ENCODE measurements around the gene TGFB2.

TGFB2 gene

DNA sequence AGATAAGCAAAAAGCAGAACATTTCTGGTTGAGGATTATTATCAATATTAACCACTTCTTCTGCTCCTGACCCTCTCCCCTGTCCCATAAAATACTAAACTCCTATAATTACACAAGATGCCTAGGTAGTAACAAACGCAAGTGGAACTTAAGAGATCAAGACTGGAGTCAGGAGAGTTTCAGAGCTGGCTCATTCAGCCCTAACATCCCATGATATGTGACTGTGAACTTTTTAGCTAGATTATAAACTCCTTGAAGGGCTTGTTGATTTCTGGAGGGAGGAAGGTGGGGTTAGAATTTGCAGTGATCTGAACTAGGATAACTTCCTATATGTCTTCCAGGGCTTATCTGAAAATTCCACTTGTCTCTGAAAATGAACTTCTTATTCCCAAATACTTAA lies 130.6 kb downstream of the TGFB2 start:
- DNase-seq (ENCODE audit: low read depth): no peak
- in situ Hi-C loops (cut with HindIII; ENCODE audit: low sequenced_read_pairs): no loop called here
- no peak for TF ChIP-seq CTCF (IDR thresholded peaks at IDR 0.05; ENCODE audit: low read depth, low read length, missing control alignments)
- H3K4me3 ChIP-seq (ENCODE audit: low read depth, low read length): no peak overlapping the region

- in situ Hi-C loops (cut with HindIII; ENCODE audit: low sequenced_read_pairs): no loop called here
Measured at GRCh38 chr1:218476385-218476784, 131.2 kb downstream of the TGFB2 start.

DNA sequence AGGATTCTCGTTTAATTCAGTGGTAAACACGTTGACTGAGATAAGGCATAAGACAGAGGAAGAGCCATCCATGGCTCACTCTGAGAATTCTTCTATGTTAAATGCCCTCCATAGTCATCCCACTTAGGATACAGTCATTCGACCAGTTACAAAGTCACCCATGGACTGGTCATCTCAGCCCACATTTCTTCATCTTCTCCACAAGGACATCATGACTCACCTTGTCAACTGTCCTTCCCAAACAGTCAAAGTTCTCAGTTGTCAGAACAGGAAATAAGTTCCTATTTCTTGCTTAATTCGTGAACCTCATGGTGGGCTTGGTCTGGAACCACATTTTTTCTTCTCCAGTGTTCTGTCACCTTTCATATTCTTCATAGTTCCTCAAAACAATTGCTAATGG lies 133.2 kb downstream of the TGFB2 start:
- TF ChIP-seq CTCF (IDR thresholded peaks at IDR 0.05; ENCODE audit: low read depth, low read length, missing control alignments): no peak
- in situ Hi-C loops (cut with HindIII; ENCODE audit: low sequenced_read_pairs): no loop called here
- H3K4me3 ChIP-seq (ENCODE audit: low read depth, low read length): no peak overlapping the region
- DNase-seq (ENCODE audit: low read depth): no peak

More at GRCh38 chr1:218476385-218476784, 131.2 kb downstream of the TGFB2 start:
- DNase-seq (ENCODE audit: low read depth): no peak
- no peak for TF ChIP-seq CTCF (IDR thresholded peaks at IDR 0.05; ENCODE audit: low read depth, low read length, missing control alignments)
- H3K4me3 ChIP-seq (ENCODE audit: low read depth, low read length): no peak overlapping the region

- no peak for DNase-seq (ENCODE audit: low read depth)
- TF ChIP-seq CTCF (IDR thresholded peaks at IDR 0.05; ENCODE audit: low read depth, low read length, missing control alignments): no peak
- in situ Hi-C loops (cut with HindIII; ENCODE audit: low sequenced_read_pairs): loop anchor here (5.0 kb wide), 1 partner anchor 47 kb away; no protein-coding TSS in a partner anchor
- H3K4me3 ChIP-seq (ENCODE audit: low read depth, low read length): no peak overlapping the region
Measured at GRCh38 chr1:218479436-218480115, 134.4 kb downstream of the TGFB2 start.

DNA sequence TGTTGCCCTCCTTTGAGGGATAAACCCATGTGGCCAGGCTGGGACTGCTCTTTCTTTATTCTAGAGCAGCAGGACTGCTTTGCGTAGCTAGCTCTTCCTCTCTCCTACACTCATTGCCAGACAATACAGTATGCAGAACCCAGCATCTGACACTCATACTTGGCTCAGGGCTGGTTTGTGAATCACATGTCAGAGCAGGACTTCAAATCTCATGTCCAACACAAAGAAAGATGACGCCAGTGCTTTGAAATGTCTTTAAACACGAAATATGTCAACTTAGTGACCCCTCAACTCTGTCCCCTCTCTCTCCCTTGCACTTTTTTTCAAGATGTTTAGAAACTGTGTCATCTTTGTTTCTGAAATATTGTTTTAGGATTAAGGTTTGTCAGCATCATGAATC lies 135.0 kb downstream of the TGFB2 start:
- no peak overlapping the region for H3K4me3 ChIP-seq (ENCODE audit: low read depth, low read length)
- DNase-seq (ENCODE audit: low read depth): no peak
- no peak for TF ChIP-seq CTCF (IDR thresholded peaks at IDR 0.05; ENCODE audit: low read depth, low read length, missing control alignments)
- in situ Hi-C loops (cut with HindIII; ENCODE audit: low sequenced_read_pairs): loop anchor here (5.0 kb wide), 1 partner anchor 48 kb away; no protein-coding TSS in a partner anchor

- no peak overlapping the region for H3K4me3 ChIP-seq (ENCODE audit: low read depth, low read length)
- in situ Hi-C loops (cut with HindIII; ENCODE audit: low sequenced_read_pairs): loop anchor here (5.0 kb wide), 1 partner anchor 48 kb away; no protein-coding TSS in a partner anchor
- DNase-seq (ENCODE audit: low read depth): no peak
- no peak for TF ChIP-seq CTCF (IDR thresholded peaks at IDR 0.05; ENCODE audit: low read depth, low read length, missing control alignments)
Measured at GRCh38 chr1:218480588-218481099, 135.5 kb downstream of the TGFB2 start.
